Mesenchymal stem cell (in vitro differentiated cells and primary cell): ENCODE data around the gene TPST2.

Experiments used
- DNase-seq: peaks from one replicate; pipeline ENCODE4 v3.0.0-alpha.2; 2013
- H2AFZ ChIP-seq: one replicate; pipeline ENCODE4 v1.6.1; 2013; ENCODE audit warnings: low read depth, mild to moderate bottlenecking, control low read depth, inconsistent platforms, low read length, moderate library complexity
- H2AK5ac ChIP-seq: 2 replicates; pipeline ENCODE4 v1.6.1; 2013; ENCODE audit warnings: low read length, moderate library complexity, mild to moderate bottlenecking, inconsistent platforms; ENCODE audit not compliant: severe bottlenecking
- H2BK120ac ChIP-seq: one replicate; pipeline ENCODE4 v1.6.1; 2013; ENCODE audit warnings: low read depth, mild to moderate bottlenecking, inconsistent platforms, low read length, moderate library complexity
- H2BK12ac ChIP-seq, 2 experiments: one replicate each; pipeline ENCODE4 v1.6.1; 2013; ENCODE audit warnings: inconsistent platforms in 2 of 2, low read length in 2 of 2, mild to moderate bottlenecking in 2 of 2, moderate library complexity in 2 of 2, control low read depth in 1 of 2
- H2BK15ac ChIP-seq: one replicate; pipeline ENCODE4 v1.6.1; 2013; ENCODE audit warnings: mild to moderate bottlenecking, low read depth, inconsistent platforms; ENCODE audit not compliant: poor library complexity, severe bottlenecking
- H2BK5ac ChIP-seq: 2 replicates; pipeline ENCODE4 v1.6.1; 2013; ENCODE audit warnings: low read depth, mild to moderate bottlenecking, low read length, control low read depth, inconsistent platforms; ENCODE audit not compliant: poor library complexity, severe bottlenecking
- H3K14ac ChIP-seq, 2 experiments: one replicate each; pipeline ENCODE4 v1.6.1; 2013; ENCODE audit warnings: inconsistent platforms in 2 of 2, low read length in 2 of 2, control low read depth in 1 of 2, mild to moderate bottlenecking in 1 of 2, moderate library complexity in 1 of 2
- H3K18ac ChIP-seq, 2 experiments: one replicate each; pipeline ENCODE4 v1.6.1; 2013; ENCODE audit warnings: inconsistent platforms in 2 of 2, low read length in 2 of 2, control low read depth in 1 of 2, low read depth in 1 of 2, mild to moderate bottlenecking in 1 of 2
- H3K23ac ChIP-seq, 2 experiments: one replicate each; pipeline ENCODE4 v1.6.1; 2013; ENCODE audit warnings: inconsistent platforms in 2 of 2, low read length in 2 of 2, mild to moderate bottlenecking in 2 of 2, moderate library complexity in 2 of 2, control low read depth in 1 of 2
- H3K27ac ChIP-seq: 2 replicates; pipeline ENCODE4 v1.5.1; 2013; ENCODE audit warnings: mild to moderate bottlenecking, moderate library complexity, low read length, control low read depth, inconsistent platforms; ENCODE audit not compliant: poor library complexity, severe bottlenecking
- H3K27me3 ChIP-seq, 2 experiments: 2 replicates each; pipeline versions ENCODE4 v1.6.1 to v1.7.0; 2013; ENCODE audit warnings: low read length in 2 of 2, mild to moderate bottlenecking in 2 of 2, moderate library complexity in 2 of 2, control low read depth in 1 of 2, inconsistent platforms in 1 of 2; ENCODE audit not compliant: control insufficient read depth in 1 of 2, insufficient read depth in 1 of 2
- H3K36me3 ChIP-seq, 2 experiments: 2 replicates each; pipeline versions ENCODE4 v1.6.1 to v1.7.0; 2013; ENCODE audit warnings: low read length in 2 of 2, control low read depth in 1 of 2, inconsistent platforms in 1 of 2, low read depth in 1 of 2, mild to moderate bottlenecking in 1 of 2; ENCODE audit not compliant: insufficient read depth in 2 of 2, control insufficient read depth in 1 of 2
- H3K4ac ChIP-seq, 2 experiments: one replicate each; pipeline ENCODE4 v1.6.1; 2013; ENCODE audit warnings: inconsistent platforms in 2 of 2, low read length in 2 of 2, mild to moderate bottlenecking in 2 of 2, moderate library complexity in 2 of 2, control low read depth in 1 of 2, low read depth in 1 of 2
- H3K4me1 ChIP-seq: 2 replicates; pipeline ENCODE4 v1.6.1; 2013; ENCODE audit warnings: low read depth, low read length, control low read depth; ENCODE audit not compliant: control insufficient read depth, insufficient read depth
- H3K4me2 ChIP-seq: 2 replicates; pipeline ENCODE4 v1.6.1; 2013; ENCODE audit warnings: low read length, mild to moderate bottlenecking, inconsistent platforms; ENCODE audit not compliant: poor library complexity, severe bottlenecking
- H3K4me3 ChIP-seq, 2 experiments: 2 replicates each; pipeline versions ENCODE4 v1.5.1 to v1.7.0; 2013; ENCODE audit warnings: low read length in 2 of 2, mild to moderate bottlenecking in 2 of 2, control low read depth in 1 of 2, low read depth in 1 of 2; ENCODE audit not compliant: insufficient read depth in 1 of 2
- H3K79me1 ChIP-seq: replicated peaks from 2 replicates; pipeline ENCODE4 v1.6.1; 2013; ENCODE audit warnings: mild to moderate bottlenecking, control low read depth, low read length, inconsistent platforms; ENCODE audit not compliant: poor library complexity, severe bottlenecking
- H3K9ac ChIP-seq: 2 replicates; pipeline ENCODE4 v1.7.0; 2013; ENCODE audit warnings: mild to moderate bottlenecking, low read length, moderate library complexity
- H3K9me3 ChIP-seq: 2 replicates; pipeline ENCODE4 v1.7.0; 2013; ENCODE audit warnings: mild to moderate bottlenecking, low read length; ENCODE audit not compliant: control insufficient read depth
- H4K8ac ChIP-seq: one replicate; pipeline ENCODE4 v1.6.1; 2013; ENCODE audit warnings: inconsistent platforms, mild to moderate bottlenecking, low read length, moderate library complexity
- H4K91ac ChIP-seq: one replicate; pipeline ENCODE4 v1.6.1; 2013; ENCODE audit warnings: mild to moderate bottlenecking, low read length, inconsistent platforms
- WGBS: methylation state at CpG from one replicate; pipeline ENCODE4 v1.1.7; 2013; ENCODE audit warnings: mixed read lengths; 5-methylcytosine and 5-hydroxymethylcytosine counted together

Gene TPST2

DNA sequence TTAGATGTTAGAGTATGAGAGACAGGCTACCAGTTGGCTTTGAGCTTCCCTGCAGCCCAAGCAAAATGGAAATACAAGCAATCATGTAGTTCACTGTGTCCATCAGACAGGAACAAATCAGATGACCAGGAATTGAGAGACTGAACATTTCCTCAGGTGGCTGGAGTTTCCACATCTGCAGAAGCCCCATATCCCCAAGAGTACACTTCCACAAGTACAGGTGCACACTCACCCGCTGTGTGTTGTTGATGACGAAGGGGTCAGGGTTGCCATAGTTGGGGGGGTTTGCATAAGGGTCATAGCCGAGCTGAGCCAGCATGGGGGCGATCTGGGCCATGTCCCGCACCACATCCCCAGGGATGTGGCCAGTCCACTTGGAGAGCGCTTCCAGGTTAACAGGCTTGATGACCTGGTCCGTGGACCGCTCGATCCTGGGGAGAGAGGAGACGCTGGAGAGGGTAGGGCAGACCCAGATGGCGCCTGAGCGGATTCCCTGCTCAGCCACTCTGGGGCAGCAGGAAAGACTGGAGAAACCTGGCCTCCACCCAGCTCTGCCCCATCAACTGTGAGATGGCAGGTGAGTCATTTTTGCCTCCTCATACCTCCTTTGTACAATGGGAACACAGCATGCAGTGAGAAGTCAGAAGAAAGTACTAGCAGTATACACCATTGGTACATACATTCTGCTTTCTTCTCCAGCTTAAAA is 53.7 kb downstream of the TPST2 start:
- 98% methylated on average over 12 of the region's 12 CpGs for WGBS
- Histone ChIP-seq H2BK120ac (no peak overlapping the region), H3K27me3 (no peaks in the 10 kb centered on the region), H3K36me3 (peaks cover 25 to 43% of the 10 kb centered on the region in 2 experiments), H3K18ac (no peak overlapping the region), H2BK12ac (no peak overlapping the region), H3K23ac (no peak overlapping the region), H3K4me1 (peaks cover 2% of the 10 kb centered on the region), H3K79me1 (peaks cover 5% of the 10 kb centered on the region), H2BK15ac (no peak overlapping the region), H3K14ac (no peak overlapping the region), H4K91ac (no peak overlapping the region), H3K9me3 (no peaks in the 10 kb centered on the region), H3K4me2 (no peak overlapping the region), H2AFZ (no peak overlapping the region), H3K4ac (no peak overlapping the region), H2BK5ac (no peak overlapping the region), H3K9ac (no peak overlapping the region), H2AK5ac (no peak overlapping the region), H3K27ac (no peak overlapping the region), H3K4me3 (no peak overlapping the region), H4K8ac (no peak overlapping the region)
- DNase-seq, result no peak

GRCh38 chr22:26535603-26535908 is 54.4 kb downstream of the TPST2 start:
- H2AK5ac ChIP-seq, result no peak overlapping the region
- no peaks in the 10 kb centered on the region for H3K27me3 ChIP-seq
- H3K4ac ChIP-seq, result no peak overlapping the region
- no peak overlapping the region for H2BK120ac ChIP-seq
- no peak overlapping the region for H3K14ac ChIP-seq
- no peak overlapping the region for H2BK5ac ChIP-seq
- H3K4me3 ChIP-seq, result no peak overlapping the region
- no peak overlapping the region for H2BK15ac ChIP-seq
- H4K91ac ChIP-seq, result no peak overlapping the region
- no peak overlapping the region for H2BK12ac ChIP-seq
- no peak for DNase-seq
- H3K4me1 ChIP-seq, result no peaks in the 10 kb centered on the region
- no peak overlapping the region for H3K27ac ChIP-seq
- no peaks in the 10 kb centered on the region for H3K9me3 ChIP-seq
- H4K8ac ChIP-seq, result no peak overlapping the region
- H3K79me1 ChIP-seq, result peaks cover 2% of the 10 kb centered on the region
- H3K18ac ChIP-seq, result no peak overlapping the region
- H3K9ac ChIP-seq, result no peak overlapping the region
- H3K36me3 ChIP-seq, result peaks cover 19 to 41% of the 10 kb centered on the region in 2 experiments
- H3K4me2 ChIP-seq, result no peak overlapping the region
- no peak overlapping the region for H2AFZ ChIP-seq
- WGBS, result 97% methylated on average over 3 of the region's 3 CpGs
- no peak overlapping the region for H3K23ac ChIP-seq

DNA sequence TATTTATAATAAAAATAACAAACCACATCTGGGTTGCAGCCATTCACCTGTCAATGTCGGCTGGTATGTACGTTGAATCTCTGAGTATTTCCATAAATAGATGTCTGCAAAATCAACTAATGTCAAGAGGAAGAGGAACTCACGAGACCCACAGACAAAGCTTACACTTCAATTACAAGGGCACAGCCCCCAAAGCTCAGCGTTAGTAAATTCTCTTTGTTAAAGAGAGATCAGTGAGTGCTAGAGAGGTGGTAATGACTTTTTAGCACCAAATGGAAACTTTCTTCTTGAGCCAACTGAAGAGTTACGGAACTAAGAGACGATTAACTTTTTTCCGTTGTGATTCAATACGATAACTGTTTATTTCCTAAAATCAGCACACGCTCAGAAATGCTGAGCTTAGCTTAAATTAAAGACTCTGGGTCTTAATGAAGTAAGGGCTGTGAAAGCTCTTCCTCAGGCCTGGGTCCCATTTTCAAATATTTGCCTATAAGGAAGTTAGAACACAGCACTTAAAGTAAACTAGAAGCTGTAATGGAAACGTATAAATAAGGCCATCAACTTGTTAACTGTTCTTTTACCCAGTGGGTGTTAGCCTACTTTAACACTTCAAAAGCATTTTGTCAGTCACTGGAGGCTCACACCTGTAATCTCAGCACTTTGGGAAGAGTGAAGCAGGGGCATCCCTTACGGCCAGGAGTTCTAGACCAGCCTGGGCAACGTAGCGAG is 54.9 kb downstream of the TPST2 start:
- Histone ChIP-seq H3K4me1 (no peaks in the 10 kb centered on the region), H2AFZ (no peak overlapping the region), H3K14ac (no peak overlapping the region), H3K79me1 (peaks cover 2% of the 10 kb centered on the region), H3K36me3 (peaks cover 14 to 39% of the 10 kb centered on the region in 2 experiments), H3K9ac (no peak overlapping the region), H3K4me2 (no peak overlapping the region), H4K91ac (no peak overlapping the region), H4K8ac (no peak overlapping the region), H3K4ac (no peak overlapping the region), H3K18ac (no peak overlapping the region), H2BK15ac (no peak overlapping the region), H2BK5ac (no peak overlapping the region), H3K9me3 (no peaks in the 10 kb centered on the region), H3K23ac (no peak overlapping the region), H3K27me3 (no peaks in the 10 kb centered on the region), H3K27ac (no peak overlapping the region), H3K4me3 (no peak overlapping the region), H2BK12ac (no peak overlapping the region), H2AK5ac (no peak overlapping the region), H2BK120ac (no peak overlapping the region)
- DNase-seq, result no peak
- 92% methylated on average over 12 of the region's 13 CpGs for WGBS

DNA sequence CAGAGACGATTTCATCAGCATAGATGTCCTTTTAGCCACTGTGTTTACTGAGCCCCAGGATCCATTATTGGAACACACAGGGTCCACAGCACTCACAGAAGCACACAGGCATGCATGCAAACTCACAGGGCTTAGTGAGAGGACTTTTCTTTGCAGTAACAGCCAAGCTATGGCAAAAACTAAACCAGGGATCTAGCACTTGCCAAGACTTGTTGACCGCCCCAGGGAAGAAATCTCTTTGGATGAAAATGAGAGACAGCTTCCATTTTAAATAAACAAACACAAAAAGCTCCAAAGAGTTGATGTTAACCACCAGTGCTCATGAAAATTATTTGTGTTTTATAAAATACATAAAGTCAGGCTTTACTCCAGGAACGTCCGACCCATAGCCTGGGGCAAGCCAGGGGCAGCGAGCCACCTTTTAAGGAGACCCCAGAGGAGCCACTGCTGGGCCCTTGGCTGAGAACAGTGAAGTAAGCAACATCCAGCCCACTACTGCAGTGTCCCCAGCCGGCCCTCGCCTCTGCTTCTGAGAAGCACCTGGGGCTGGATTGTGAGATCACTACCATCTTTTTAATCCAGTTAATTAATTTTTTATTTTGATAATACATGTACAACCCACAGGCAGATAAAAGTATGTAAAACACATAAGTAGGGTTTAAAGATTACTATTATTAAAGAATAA is 55.6 kb downstream of the TPST2 start:
- WGBS, result 93% methylated on average over 4 of the region's 7 CpGs
- Histone ChIP-seq H2BK120ac (no peak overlapping the region), H4K91ac (no peak overlapping the region), H3K4me3 (no peak overlapping the region), H3K4ac (no peak overlapping the region), H3K79me1 (peaks cover 2% of the 10 kb centered on the region), H2BK15ac (no peak overlapping the region), H3K23ac (no peak overlapping the region), H3K18ac (no peak overlapping the region), H4K8ac (no peak overlapping the region), H2BK12ac (no peak overlapping the region), H3K4me2 (no peak overlapping the region), H3K9ac (no peak overlapping the region), H2AK5ac (no peak overlapping the region), H3K27ac (no peak overlapping the region), H3K36me3 (peaks cover 14 to 35% of the 10 kb centered on the region in 2 experiments), H2AFZ (no peak overlapping the region), H3K9me3 (no peaks in the 10 kb centered on the region), H2BK5ac (no peak overlapping the region), H3K27me3 (no peaks in the 10 kb centered on the region), H3K4me1 (no peaks in the 10 kb centered on the region), H3K14ac (no peak overlapping the region)
- DNase-seq, result no peak
